Uterus (tissue), 2 donors: ENCODE results near the gene TSKU.

ENCODE experiments used
- CTCF ChIP-seq, 4 experiments: fragments of 200-600 bp in 2 of 4; fragments of 450-650 bp in 2 of 4; sonication (generic) in 2 of 4; IDR thresholded peaks; one replicate each; pipeline ENCODE4 v1.5.1; 2016 to 2019; ENCODE audit warnings: antibody characterized with exemption in 4 of 4, mild to moderate bottlenecking in 2 of 4, moderate library complexity in 1 of 4
- POLR2A ChIP-seq, 2 donors: fragments of 450-650 bp; IDR thresholded peaks; one replicate each; pipeline ENCODE4 v1.6.1; 2016; ENCODE audit warnings: antibody characterized with exemption in 2 of 2, mild to moderate bottlenecking in 1 of 2, moderate library complexity in 1 of 2

GRCh38 chr11:76760236-76760635 lies 22.9 kb upstream of the TSKU start:
- TF ChIP-seq CTCF (IDR thresholded peaks at IDR 0.05) (no peak), POLR2A (IDR thresholded peaks at IDR 0.05) (no peak)
